NT2/D1 (cell line): Measurements from ENCODE around the gene CELF2.
"Not testable (repeated sequence)": the region's sequence is repeated elsewhere in the genome, so short reads cannot be mapped to it uniquely, and the experiment has no call there.

Experiments used
- YY1 ChIP-seq: IDR thresholded peaks from 2 replicates; pipeline ENCODE4 v1.6.1; 2011; ENCODE audit not compliant: insufficient read length, insufficient read depth
- ZNF274 ChIP-seq: IDR thresholded peaks from 2 replicates; pipeline ENCODE4 v1.6.1; 2011; ENCODE audit warnings: mild to moderate bottlenecking, low read depth, low read length

GRCh38 chr10:11127017-11127416, 109.3 kb downstream of the CELF2 start:
- TF ChIP-seq ZNF274, YY1: not testable (repeated sequence)
